Measurements from ENCODE around the gene C5AR2.
"Not testable (repeated sequence)": the region's sequence is repeated elsewhere in the genome, so short reads cannot be mapped to it uniquely, and the experiment has no call there.

Gene C5AR2

GRCh38 chr19:47363758-47364531 is 32.0 kb downstream of the C5AR2 start:
- DNase-seq (ENCODE audit: low spot score), result no peak

GRCh38 chr19:47365455-47365854 is 33.5 kb downstream of the C5AR2 start:
- not testable (repeated sequence) for DNase-seq (ENCODE audit: low spot score)

- peak; percentile 75 for DNase-seq (ENCODE audit: low spot score)
Observed at GRCh38 chr19:47370045-47370611, 38.2 kb downstream of the C5AR2 start.

- no peak for DNase-seq (ENCODE audit: low spot score)
Observed at GRCh38 chr19:47371261-47371660, 39.3 kb downstream of the C5AR2 start.

- DNase-seq (ENCODE audit: low spot score), result no peak
Observed at GRCh38 chr19:47372603-47373002, 40.6 kb downstream of the C5AR2 start.

GRCh38 chr19:47373246-47374240 is 41.6 kb downstream of the C5AR2 start:
- DNase-seq (ENCODE audit: low spot score), result no peak

GRCh38 chr19:47374876-47375693 is 43.1 kb downstream of the C5AR2 start:
- DNase-seq (ENCODE audit: low spot score), result no peak

- DNase-seq (ENCODE audit: low spot score), result no peak
Observed at GRCh38 chr19:47375694-47376588, 44.0 kb downstream of the C5AR2 start.

- DNase-seq (ENCODE audit: low spot score), result no peak
Observed at GRCh38 chr19:47376589-47377144, 44.7 kb downstream of the C5AR2 start.

- no peak for DNase-seq (ENCODE audit: low spot score)
Observed at GRCh38 chr19:47377208-47377701, 45.3 kb downstream of the C5AR2 start.

- DNase-seq (ENCODE audit: low spot score), result no peak
Observed at GRCh38 chr19:47377801-47378200, 45.8 kb downstream of the C5AR2 start.

GRCh38 chr19:47378246-47378645 is 46.3 kb downstream of the C5AR2 start:
- no peak for DNase-seq (ENCODE audit: low spot score)

GRCh38 chr19:47379381-47379938 is 47.5 kb downstream of the C5AR2 start:
- DNase-seq (ENCODE audit: low spot score), result no peak

- DNase-seq (ENCODE audit: low spot score), result no peak
Observed at GRCh38 chr19:47380559-47380958, 48.6 kb downstream of the C5AR2 start.

GRCh38 chr19:47381121-47381520 is 49.1 kb downstream of the C5AR2 start:
- no peak for DNase-seq (ENCODE audit: low spot score)

- no peak for DNase-seq (ENCODE audit: low spot score)
Observed at GRCh38 chr19:47381653-47382279, 49.8 kb downstream of the C5AR2 start.

GRCh38 chr19:47383890-47384289 is 51.9 kb downstream of the C5AR2 start:
- not testable (repeated sequence) for DNase-seq (ENCODE audit: low spot score)

- DNase-seq (ENCODE audit: low spot score), result not testable (repeated sequence)
Observed at GRCh38 chr19:47384533-47384932, 52.6 kb downstream of the C5AR2 start.

- not testable (repeated sequence) for DNase-seq (ENCODE audit: low spot score)
Observed at GRCh38 chr19:47386582-47386981, 54.6 kb downstream of the C5AR2 start.
